H1 (cell line): ENCODE measurements around the gene KLHL1. TPM values are rescaled to one million over a fixed set of nuclear protein-coding genes. Genes with fewer than 3 reads are reported as not detected.

Source experiments
- CTCF ChIA-PET: fragments of 300-600 bp; sonication (Branson Sonifier 250); formaldehyde crosslinking; loops from one replicate; lab custom pipeline; 2021; ENCODE audit not compliant: partially characterized antibody; lab: Charles Lee
- POLR2A ChIA-PET: fragments of 300-600 bp; sonication (Branson Sonifier 250); formaldehyde crosslinking; loops from one replicate; lab custom pipeline; 2021; ENCODE audit warnings: inconsistent platforms; ENCODE audit not compliant: partially characterized antibody; lab: Charles Lee
- DNase-seq, 2 experiments: peaks; one replicate each; pipeline versions ENCODE4 v3.0.0 to v3.0.0-alpha.2; 2010 to 2022; ENCODE audit warnings: low spot score in 2 of 2, low read depth in 1 of 2, mixed read lengths in 1 of 2
- FAIRE-seq: peaks from 2 replicates; lab custom pipeline; 2011; peaks lifted over from hg19 to GRCh38; lab: Jason Lieb, UNC
- H2AFZ ChIP-seq: 2 replicates; pipeline ENCODE4 v1.8.1; 2012; ENCODE audit warnings: low read length, inconsistent platforms
- H2AK5ac ChIP-seq: 2 replicates; pipeline ENCODE4 v1.6.1; 2013; ENCODE audit warnings: low read depth, low read length
- H2BK120ac ChIP-seq: replicated peaks from 2 replicates; pipeline ENCODE3; 2013; ENCODE audit warnings: low read depth, low read length, inconsistent platforms
- H2BK12ac ChIP-seq: 2 replicates; pipeline ENCODE4 v1.6.1; 2013; ENCODE audit warnings: low read depth, low read length
- H2BK15ac ChIP-seq: 2 replicates; pipeline ENCODE4 v1.6.1; 2013; ENCODE audit warnings: low read length
- H2BK20ac ChIP-seq: 2 replicates; pipeline ENCODE4 v1.6.1; 2013; ENCODE audit warnings: low read length
- H2BK5ac ChIP-seq: 2 replicates; pipeline ENCODE4 v1.6.1; 2013; ENCODE audit warnings: low read depth, low read length
- H3K14ac ChIP-seq: 2 replicates; pipeline ENCODE4 v1.6.1; 2013; ENCODE audit warnings: inconsistent platforms; ENCODE audit not compliant: insufficient read length
- H3K18ac ChIP-seq: 2 replicates; pipeline ENCODE4 v1.6.1; 2013; ENCODE audit warnings: low read length; ENCODE audit errors: extremely low read depth
- H3K23ac ChIP-seq: 2 replicates; pipeline ENCODE4 v1.6.1; 2013; ENCODE audit warnings: inconsistent platforms; ENCODE audit not compliant: insufficient read length
- H3K23me2 ChIP-seq: 2 replicates; pipeline ENCODE4 v1.6.1; 2013; ENCODE audit warnings: low read depth, low read length
- H3K27ac ChIP-seq: 2 replicates; pipeline ENCODE4 v1.6.1; 2011; ENCODE audit warnings: low read depth, low read length, inconsistent platforms
- H3K27me3 ChIP-seq, 4 experiments: replicated peaks in 1 of 4; 1 replicate in 1 of 4; 2 replicates in 3 of 4; pipeline versions ENCODE4 v1.6.1 to v1.8.1; 2011 to 2013; ENCODE audit warnings: low read length in 3 of 4, mild to moderate bottlenecking in 3 of 4, inconsistent platforms in 2 of 4, mixed read lengths in 2 of 4, moderate library complexity in 1 of 4; ENCODE audit not compliant: control insufficient read depth in 3 of 4, insufficient read depth in 3 of 4; ENCODE audit errors: extremely low read depth in 1 of 4
- H3K36me3 ChIP-seq, 4 experiments: 2 replicates each; pipeline versions ENCODE4 v1.6.1 to v1.8.1; 2011 to 2013; ENCODE audit warnings: mild to moderate bottlenecking in 4 of 4, low read length in 3 of 4, moderate library complexity in 2 of 4, control low read depth in 1 of 4, inconsistent platforms in 1 of 4; ENCODE audit not compliant: insufficient read depth in 4 of 4, control insufficient read depth in 2 of 4
- H3K4ac ChIP-seq: replicated peaks from 2 replicates; pipeline ENCODE3; 2013; ENCODE audit warnings: low read length, low read depth, mixed read lengths, inconsistent platforms; ENCODE audit not compliant: insufficient read length
- H3K4me1 ChIP-seq, 4 experiments: replicated peaks in 1 of 4; 1 replicate in 1 of 4; 2 replicates in 3 of 4; pipeline versions ENCODE4 v1.6.1 to v1.8.1; 2011 to 2013; ENCODE audit warnings: low read length in 3 of 4, inconsistent platforms in 2 of 4, mixed read lengths in 1 of 4; ENCODE audit not compliant: insufficient read depth in 4 of 4, control insufficient read depth in 3 of 4
- H3K4me2 ChIP-seq, 2 experiments: 2 replicates each; pipeline versions ENCODE4 v1.6.1 to v1.8.1; 2011 to 2013; ENCODE audit warnings: low read depth in 2 of 2, low read length in 2 of 2, control low read depth in 1 of 2, inconsistent platforms in 1 of 2, mild to moderate bottlenecking in 1 of 2; ENCODE audit not compliant: insufficient read depth in 1 of 2
- H3K4me3 ChIP-seq, 4 experiments: fragments of 200-600, 300-600 bp in 1 of 4; sonication (generic), shearing (Covaris generic), sonication (Bioruptor Twin) in 1 of 4; 2 replicates each; pipeline versions ENCODE4 v1.5.1 to v1.8.1; 2011 to 2016; ENCODE audit warnings: low read length in 4 of 4, low read depth in 3 of 4, control low read depth in 2 of 4, inconsistent platforms in 2 of 4, mild to moderate bottlenecking in 2 of 4, mixed read lengths in 1 of 4, moderate library complexity in 1 of 4; ENCODE audit not compliant: insufficient read depth in 2 of 4; ENCODE audit errors: extremely low read depth in 1 of 4
- H3K56ac ChIP-seq: replicated peaks from 2 replicates; pipeline ENCODE3; 2013; ENCODE audit warnings: low read depth, mild to moderate bottlenecking, mixed read lengths, low read length, inconsistent platforms; ENCODE audit not compliant: insufficient read length
- H3K79me1 ChIP-seq: 2 replicates; pipeline ENCODE4 v1.6.1; 2013; ENCODE audit warnings: low read depth, low read length, control low read depth
- H3K79me2 ChIP-seq, 2 experiments: 2 replicates each; pipeline versions ENCODE4 v1.6.1 to v1.8.1; 2012 to 2013; ENCODE audit warnings: low read length in 2 of 2, mild to moderate bottlenecking in 2 of 2, inconsistent platforms in 1 of 2; ENCODE audit not compliant: insufficient read depth in 2 of 2, control insufficient read depth in 1 of 2
- H3K9ac ChIP-seq, 4 experiments: replicated peaks in 1 of 4; 1 replicate in 1 of 4; 2 replicates in 3 of 4; pipeline versions ENCODE4 v1.6.1 to v1.8.1; 2011 to 2013; ENCODE audit warnings: low read depth in 3 of 4, low read length in 3 of 4, control low read depth in 2 of 4, mild to moderate bottlenecking in 2 of 4, moderate library complexity in 2 of 4, inconsistent platforms in 1 of 4; ENCODE audit errors: extremely low read depth in 1 of 4
- H3K9me3 ChIP-seq, 2 experiments: 2 replicates each; pipeline versions ENCODE4 v1.6.1 to v1.8.1; 2012 to 2013; ENCODE audit warnings: mild to moderate bottlenecking in 2 of 2, moderate library complexity in 2 of 2, control low read depth in 1 of 2, inconsistent platforms in 1 of 2, low read depth in 1 of 2, low read length in 1 of 2, mixed read lengths in 1 of 2; ENCODE audit not compliant: insufficient read depth in 2 of 2
- H4K20me1 ChIP-seq, 2 experiments: replicated peaks in 1 of 2; 2 replicates each; pipeline versions ENCODE3 to v1.8.1; 2011 to 2013; ENCODE audit warnings: inconsistent platforms in 2 of 2, low read length in 2 of 2, mild to moderate bottlenecking in 1 of 2; ENCODE audit not compliant: insufficient read depth in 2 of 2, control insufficient read depth in 1 of 2
- H4K5ac ChIP-seq: 2 replicates; pipeline ENCODE4 v1.6.1; 2013; ENCODE audit warnings: low read length, low read depth, mixed read lengths, inconsistent platforms; ENCODE audit not compliant: insufficient read length
- H4K8ac ChIP-seq: 2 replicates; pipeline ENCODE4 v1.8.0; 2013; ENCODE audit warnings: mild to moderate bottlenecking, moderate library complexity, low read length, inconsistent platforms; ENCODE audit not compliant: insufficient read depth; ENCODE audit errors: extremely low read depth
- H4K91ac ChIP-seq: replicated peaks from 2 replicates; pipeline ENCODE3; 2013; ENCODE audit warnings: low read length, mixed read lengths, inconsistent platforms; ENCODE audit not compliant: insufficient read length
- JUND ChIP-seq: IDR thresholded peaks from 2 replicates; pipeline ENCODE4 v1.6.1; 2011; ENCODE audit warnings: mild to moderate bottlenecking, improper control_type of control experiment, low read length
- WGBS, 2 experiments: shearing (Covaris generic) in 1 of 2; methylation state at CpG; one replicate each; pipeline versions ENCODE4 v1.1.6 to v1.1.7; 2013 to 2015; ENCODE audit warnings: low lambda C conversion rate in 2 of 2, mixed read lengths in 2 of 2, inconsistent platforms in 1 of 2, low coverage in 1 of 2, missing lambda C conversion rate in 1 of 2; ENCODE audit not compliant: insufficient replicate concordance in 2 of 2, insufficient coverage in 1 of 2, insufficient read length in 1 of 2; ENCODE audit errors: extremely low coverage in 1 of 2, missing lambda C conversion rate in 1 of 2; 5-methylcytosine and 5-hydroxymethylcytosine counted together
- polyA plus RNA-seq, 7 experiments: library from polyadenylated mRNA; depleted of rRNA in 3 of 7; stranded (reverse) in 5 of 7; unstranded in 2 of 7; fragments of >200 nt in 5 of 7; fragments of 200-250 nt in 2 of 7; gene quantifications; 1 replicate in 5 of 7; 2 replicates in 1 of 7; 4 replicates in 1 of 7; pipeline versions ENCODE4 v1.2.1 to v1.2.3, GENCODE V29; 2011 to 2013; ENCODE audit warnings: missing spikeins in 2 of 7, mixed read lengths in 2 of 7
- total RNA-seq: library from RNA; stranded (reverse); fragmentation: NEBNext Ultra II Directional; extraction: Animal tissue kit (Norgen Biotek cat#: 25700); gene quantifications from 2 replicates; pipeline ENCODE4 v1.2.1, GENCODE V29; 2021

The KLHL1 gene
- total and polyA plus RNA-seq, 2 of the 8 experiments (the other 6 are each of a cell fraction or from before 2014, with no cell fraction given): not detected

- Histone ChIP-seq H2AFZ (no peak overlapping the region), H2BK5ac (no peak overlapping the region), H2BK20ac (no peak overlapping the region), H3K79me1 (no peaks in the 10 kb centered on the region), H3K23ac (no peak overlapping the region), H3K4me1 (0 out of 7 replicates have a peak, but pooled peaks cover 0 to 3% (median 0%) of the 10 kb centered on the region in 4 experiments), H3K23me2 (no peaks in the 10 kb centered on the region), H3K4me2 (no peak overlapping the region), H2BK15ac (no peak overlapping the region), H3K9ac (no peak overlapping the region), H3K9me3 (no peaks in the 10 kb centered on the region), H2AK5ac (no peak overlapping the region), H3K27me3 (no peaks in the 10 kb centered on the region), H2BK120ac (no peak overlapping the region), H3K4me3 (no peak overlapping the region), H3K18ac (no peak overlapping the region), H2BK12ac (no peak overlapping the region), H3K4ac (no peak overlapping the region), H4K91ac (no peak overlapping the region), H4K8ac (no peak overlapping the region), H3K36me3 (no peaks in the 10 kb centered on the region), H4K20me1 (no peaks in the 10 kb centered on the region), H3K56ac (no peak overlapping the region), H3K14ac (no peak overlapping the region), H4K5ac (no peak overlapping the region), H3K79me2 (no peaks in the 10 kb centered on the region), H3K27ac (no peak overlapping the region)
- DNase-seq: no peak
- TF ChIP-seq JUND: no peak
- 88% methylated on average over 2 of the region's 2 CpGs; no CpG with 5 or more reads in 1 of the 2 experiments for WGBS, 2 experiments
- no peak for FAIRE-seq
- POLR2A ChIA-PET: no interaction called here
- CTCF ChIA-PET: no interaction called here
These were observed 19.8 kb upstream of the KLHL1 start for GRCh38 chr13:70128098-70128497.
